Panc1 (cell line): ENCODE data around the gene PTPN23. TPM values are rescaled to one million over a fixed set of nuclear protein-coding genes. Genes with fewer than 3 reads are reported as not detected.

Experiments
- ATAC-seq: fragments of 200-7000 bp; cut with Tn5 transposase; 2 replicates; pipeline ENCODE4 v1.9.1; 2020; ENCODE audit warnings: mild to moderate bottlenecking, moderate library complexity
- BruUV-seq: library from RNA; stranded (reverse); fragments of 400-500 nt; replicated peaks from 2 replicates; lab custom pipeline; 2021; lab: Mats Ljungman, UMichigan
- CTCF ChIA-PET: fragments of 300-600 bp; sonication (Branson Sonifier 250); formaldehyde crosslinking; loops from one replicate; lab custom pipeline; 2022; ENCODE audit warnings: antibody characterized with exemption; lab: Charles Lee
- POLR2A ChIA-PET: fragments of 300-600 bp; sonication (Branson Sonifier 250); formaldehyde crosslinking; loops from one replicate; lab custom pipeline; 2022; ENCODE audit warnings: antibody characterized with exemption; lab: Charles Lee
- DNase-seq: peaks from one replicate; pipeline ENCODE4 v3.0.0-alpha.2; 2010; ENCODE audit warnings: low read depth, low spot score
- H3K27ac ChIP-seq: 2 replicates; pipeline ENCODE4 v1.5.1; 2011; ENCODE audit warnings: mild to moderate bottlenecking, low read length, inconsistent platforms
- H3K27me3 ChIP-seq: fragments of 200-500 bp; sonication (Bioruptor generic); 2 replicates; pipeline ENCODE4 v1.6.0; 2014; ENCODE audit warnings: low read length, inconsistent platforms; ENCODE audit not compliant: control insufficient read depth, insufficient read depth
- H3K36me3 ChIP-seq: fragments of 200-500 bp; sonication (Bioruptor generic); 2 replicates; pipeline ENCODE4 v1.5.1; 2014; ENCODE audit warnings: inconsistent platforms, mild to moderate bottlenecking, low read length, moderate library complexity; ENCODE audit not compliant: control insufficient read depth, insufficient read depth
- H3K4me1 ChIP-seq: 2 replicates; pipeline ENCODE4 v1.5.1; 2011; ENCODE audit warnings: inconsistent platforms, mild to moderate bottlenecking, low read length, moderate library complexity; ENCODE audit not compliant: control insufficient read depth, insufficient read depth
- H3K4me3 ChIP-seq, 2 experiments: 2 replicates each; pipeline ENCODE4 v1.5.1; 2011 to 2012; ENCODE audit warnings: low read depth in 2 of 2, low read length in 2 of 2, mild to moderate bottlenecking in 2 of 2, inconsistent platforms in 1 of 2, moderate library complexity in 1 of 2
- H3K9me3 ChIP-seq: fragments of 200-500 bp; sonication (Bioruptor generic); 2 replicates; pipeline ENCODE4 v1.5.1; 2014; ENCODE audit warnings: low read depth, mild to moderate bottlenecking, inconsistent platforms, low read length, moderate library complexity; ENCODE audit not compliant: control insufficient read depth, insufficient read depth
- CTCF ChIP-seq: fragments of 450-650 bp; IDR thresholded peaks from 2 replicates; pipeline ENCODE4 v1.5.1; 2017; ENCODE audit warnings: mild to moderate bottlenecking
- POLR2AphosphoS5 ChIP-seq: IDR thresholded peaks from 2 replicates; pipeline ENCODE4 v1.6.1; 2012; ENCODE audit warnings: mild to moderate bottlenecking, low read depth, low read length, moderate library complexity
- REST ChIP-seq, 2 experiments: IDR thresholded peaks; 2 replicates each; pipeline ENCODE4 v1.6.1; 2011 to 2012; ENCODE audit warnings: low read depth in 2 of 2, control low read depth in 1 of 2, low read length in 1 of 2, mild to moderate bottlenecking in 1 of 2, moderate library complexity in 1 of 2; ENCODE audit not compliant: insufficient read depth in 1 of 2
- SIN3A ChIP-seq: IDR thresholded peaks from 2 replicates; pipeline ENCODE4 v1.6.1; 2012; ENCODE audit warnings: low read depth, mild to moderate bottlenecking, low read length, moderate library complexity, borderline replicate concordance; ENCODE audit not compliant: insufficient read depth
- TCF7L2 ChIP-seq: IDR thresholded peaks from 2 replicates; pipeline ENCODE4 v1.6.1; 2011; ENCODE audit warnings: mild to moderate bottlenecking, low read depth, low read length, inconsistent platforms
- in situ Hi-C: cut with HindIII; loops from 2 replicates; pipeline ENCODE4 v1.10.0; 2016; ENCODE audit warnings: low sequenced_read_pairs, low pct_unique_long_range_greater_than_20kb
- intact Hi-C: fragments of 100-400 bp; cut with micrococcal nuclease; formaldehyde crosslinking; loops from one replicate; pipeline ENCODE4 v1.10.0; 2022; ENCODE audit not compliant: unreplicated experiment
- total RNA-seq: library from RNA; stranded (reverse); gene quantifications from one replicate; pipeline ENCODE4 v1.2.1, GENCODE V29; 2021; ENCODE audit not compliant: unreplicated experiment

PTPN23 gene
- total RNA-seq, 1 experiment from 2014 or later = 35.7 TPM

- no peak for ATAC-seq
- CTCF ChIA-PET = no interaction called here
- Histone ChIP-seq H3K27me3 (no peaks in the 10 kb centered on the region), H3K9me3 (no peaks in the 10 kb centered on the region), H3K27ac (no peak overlapping the region), H3K4me3 (no peak overlapping the region; a peak in 1 of 4 replicates), H3K36me3 (no peaks in the 10 kb centered on the region), H3K4me1 (peaks cover 6% of the 10 kb centered on the region; the same call in 1 of the 2 replicates)
- BruUV-seq = no TSS peak
- in situ Hi-C loops (no loop called here), intact Hi-C loops (no loop called here)
- no peak for TF ChIP-seq SIN3A
- TF ChIP-seq CTCF = no peak
- TF ChIP-seq TCF7L2 = no peak
- TF ChIP-seq REST (IDR thresholded peaks at IDR 0.05; ENCODE audit: insufficient read depth in 1 of 2, low read depth in 2 of 2, low read length in 1 of 2) = no peak
- no peak for TF ChIP-seq POLR2AphosphoS5
- POLR2A ChIA-PET = no interaction called here
- no peak for DNase-seq
Measured at GRCh38 chr3:47378869-47379268, 2.0 kb upstream of the PTPN23 start.

GRCh38 chr3:47379411-47379899, 1.4 kb upstream of the PTPN23 start:
- H3K4me3 ChIP-seq = peak overlapping the region; percentile 89 to 92
- no peaks in the 10 kb centered on the region for H3K9me3 ChIP-seq
- H3K27me3 ChIP-seq = no peaks in the 10 kb centered on the region
- H3K4me1 ChIP-seq = peaks cover 6% of the 10 kb centered on the region; the same call in 1 of the 2 replicates
- BruUV-seq = no TSS peak
- DNase-seq (no peak), ATAC-seq (no peak)
- intact Hi-C loops = no loop called here
- POLR2A ChIA-PET = no interaction called here
- in situ Hi-C loops = no loop called here
- TF ChIP-seq REST (IDR thresholded peaks at IDR 0.05; ENCODE audit: insufficient read depth in 1 of 2, low read depth in 2 of 2, low read length in 1 of 2) = no peak
- TF ChIP-seq SIN3A = no peak
- no peak for TF ChIP-seq CTCF
- no peak; the same call in 1 of the 2 replicates for TF ChIP-seq POLR2AphosphoS5
- TF ChIP-seq TCF7L2 = no peak
- peak overlapping the region; percentile 93 for H3K27ac ChIP-seq
- no peaks in the 10 kb centered on the region for H3K36me3 ChIP-seq
- CTCF ChIA-PET = no interaction called here
